Naive thymus-derived CD4-positive, alpha-beta T cell (primary cell): ENCODE data around the gene LRRC63. TPM values are rescaled to one million over a fixed set of nuclear protein-coding genes. Genes with fewer than 3 reads are reported as not detected.

Experiments
- ATAC-seq: fragments of 150-1000 bp; cut with Tn5 transposase; 2 replicates; pipeline ENCODE4 v1.10.0; 2021; ENCODE audit warnings: mild to moderate bottlenecking, moderate library complexity
- CTCF ChIA-PET: fragments of 350-600 bp; sonication (Branson Sonifier 250); formaldehyde crosslinking; loops from one replicate; lab custom pipeline; 2021; ENCODE audit warnings: antibody characterized with exemption; lab: Charles Lee
- POLR2A ChIA-PET: fragments of 350-600 bp; sonication (Branson Sonifier 250); formaldehyde crosslinking; loops from one replicate; lab custom pipeline; 2021; ENCODE audit warnings: antibody characterized with exemption, inconsistent platforms; lab: Charles Lee
- DNase-seq, 9 donors: peaks; one replicate each; pipeline versions ENCODE4 v3.0.0 to v3.0.0-alpha.2; 2020 to 2022; ENCODE audit warnings: mixed read lengths in 1 of 9
- H3K27ac ChIP-seq: one replicate; pipeline ENCODE4 v1.7.0; 2013; ENCODE audit warnings: mild to moderate bottlenecking, low read depth, low read length, moderate library complexity
- H3K27me3 ChIP-seq, 2 donors: one replicate each; pipeline ENCODE4 v1.7.0; 2013; ENCODE audit warnings: low read length in 2 of 2, mild to moderate bottlenecking in 2 of 2, moderate library complexity in 2 of 2; ENCODE audit not compliant: control insufficient read depth in 2 of 2, insufficient read depth in 2 of 2
- H3K36me3 ChIP-seq, 3 experiments: 1 replicate in 2 of 3; 2 replicates in 1 of 3; pipeline ENCODE4 v1.7.0; 2013; ENCODE audit warnings: low read length in 3 of 3, mild to moderate bottlenecking in 3 of 3, moderate library complexity in 1 of 3; ENCODE audit not compliant: insufficient read depth in 3 of 3, control insufficient read depth in 2 of 3
- H3K4me1 ChIP-seq, 2 donors: one replicate each; pipeline ENCODE4 v1.7.0; 2013; ENCODE audit warnings: low read length in 2 of 2, mild to moderate bottlenecking in 2 of 2, moderate library complexity in 1 of 2; ENCODE audit not compliant: control insufficient read depth in 2 of 2, insufficient read depth in 2 of 2
- H3K4me3 ChIP-seq: 2 replicates; pipeline ENCODE4 v1.7.0; 2013; ENCODE audit warnings: mild to moderate bottlenecking, low read length
- H3K9me3 ChIP-seq, 3 experiments: 1 replicate in 2 of 3; 2 replicates in 1 of 3; pipeline ENCODE4 v1.7.0; 2013; ENCODE audit warnings: low read length in 3 of 3; ENCODE audit not compliant: control insufficient read depth in 2 of 3
- H3K27ac Mint-ChIP-seq, 9 donors: one replicate each; pipeline ENCODE4 v1.8.0; 2020 to 2022; ENCODE audit warnings: mixed read lengths in 9 of 9, mild to moderate bottlenecking in 8 of 9, moderate library complexity in 5 of 9, inconsistent platforms in 2 of 9
- H3K27me3 Mint-ChIP-seq, 5 donors: one replicate each; pipeline ENCODE4 v1.8.0; 2021 to 2022; ENCODE audit warnings: mixed read lengths in 5 of 5, mild to moderate bottlenecking in 1 of 5
- H3K36me3 Mint-ChIP-seq, 5 donors: one replicate each; pipeline ENCODE4 v1.8.0; 2020 to 2022; ENCODE audit warnings: mixed read lengths in 5 of 5, mild to moderate bottlenecking in 3 of 5, inconsistent platforms in 1 of 5
- H3K4me1 Mint-ChIP-seq, 7 donors: one replicate each; pipeline ENCODE4 v1.8.0; 2020 to 2022; ENCODE audit warnings: mixed read lengths in 7 of 7, mild to moderate bottlenecking in 3 of 7, inconsistent platforms in 1 of 7
- H3K4me3 Mint-ChIP-seq, 10 donors: one replicate each; pipeline ENCODE4 v1.8.0; 2020 to 2022; ENCODE audit warnings: mild to moderate bottlenecking in 10 of 10, mixed read lengths in 10 of 10, moderate library complexity in 6 of 10, inconsistent platforms in 2 of 10
- H3K9me3 Mint-ChIP-seq, 11 donors: one replicate each; pipeline ENCODE4 v1.8.0; 2020 to 2022; ENCODE audit warnings: mixed read lengths in 11 of 11, mild to moderate bottlenecking in 4 of 11, inconsistent platforms in 1 of 11, moderate library complexity in 1 of 11
- intact Hi-C, 2 donors: fragments of 100-400 bp; cut with micrococcal nuclease; formaldehyde crosslinking; loops; one replicate each; pipeline ENCODE4 v1.15.1; 2023
- polyA plus RNA-seq, 2 donors: library from polyadenylated mRNA; unstranded; fragments of 300-500 nt; fragmentation: Illumina TruSeq; gene quantifications; one replicate each; pipeline ENCODE4 v1.2.3, GENCODE V29; 2021
- total RNA-seq, 6 experiments: library from RNA in 5 of 6; stranded (reverse) in 5 of 6; gene quantifications; 1 replicate in 5 of 6; 2 replicates in 1 of 6; pipeline ENCODE4 v1.2.3 and lab custom pipeline; 2021 to 2026

Gene LRRC63
- total and polyA plus RNA-seq, 7 experiments from 2014 or later: 0.19 to 0.80 (median 0.46) TPM; not detected in 1

- no peaks in the 10 kb centered on the region for H3K36me3 ChIP-seq
- H3K4me3 ChIP-seq: peak overlapping the region; percentile 12
- ChIA-PET POLR2A (interaction anchor here (0.6 to 4.6 kb wide), 22 partner anchors 9 to 243 kb away, joined by 3 to 33 read pairs (median 5); partner anchors contain the start of genes LCP1, LRRC63 and ZC3H13), CTCF (interaction anchor here (0.5 to 10.8 kb wide), 12 partner anchors 9 to 243 kb away, joined by 3 to 108 read pairs (median 6); partner anchors contain the start of gene ZC3H13)
- peaks cover 36 to 73% (median 68%) of the 10 kb centered on the region in 7 donors for H3K4me1 Mint-ChIP-seq
- H3K27ac ChIP-seq: peak overlapping the region; percentile 77
- peaks cover 5 to 25% (median 9%) of the 10 kb centered on the region in 5 donors for H3K36me3 Mint-ChIP-seq
- ATAC-seq (peak; percentile 94), DNase-seq (peak in 8 of 9 donors; percentile 28 to 90 (median 88))
- peaks cover 35 to 52% of the 10 kb centered on the region in 2 donors for H3K4me1 ChIP-seq
- peak overlapping the region; percentile 4 to 87 (median 76) for H3K4me3 Mint-ChIP-seq
- no peaks in the 10 kb centered on the region for H3K27me3 Mint-ChIP-seq
- peak overlapping the region; percentile 92 to 99 (median 96) for H3K27ac Mint-ChIP-seq
- no peaks in the 10 kb centered on the region for H3K27me3 ChIP-seq
- H3K9me3 Mint-ChIP-seq: peaks cover 0 to 13% (median 3%) of the 10 kb centered on the region in 11 donors
- no peaks in the 10 kb centered on the region for H3K9me3 ChIP-seq
- intact Hi-C loops: loop anchor here (1.0 to 10.0 kb wide), 10 partner anchors 9 to 1718 kb away; partner anchors contain the start of genes LRRC63 (in 1 of the 2), TSC22D1 (in 1 of the 2) and ZC3H13 (in 1 of the 2)
These were observed 83.9 kb downstream of the LRRC63 start for GRCh38 chr13:46295491-46296114.

GRCh38 chr13:46296115-46296822 lies 84.5 kb downstream of the LRRC63 start:
- peaks cover 35 to 52% of the 10 kb centered on the region in 2 donors for H3K4me1 ChIP-seq
- Mint-ChIP-seq H3K9me3 (peaks cover 0 to 17% (median 3%) of the 10 kb centered on the region in 11 donors), H3K4me3 (peak overlapping the region; percentile 30 to 87 (median 76)), H3K4me1 (peaks cover 36 to 73% (median 68%) of the 10 kb centered on the region in 7 donors), H3K36me3 (peaks cover 5 to 27% (median 9%) of the 10 kb centered on the region in 5 donors), H3K27me3 (no peaks in the 10 kb centered on the region), H3K27ac (peak overlapping the region; percentile 92 to 99 (median 96))
- no peaks in the 10 kb centered on the region for H3K27me3 ChIP-seq
- DNase-seq (peak in 3 of 9 donors; percentile 63 to 80 (median 79)), ATAC-seq (peak; percentile 73)
- H3K27ac ChIP-seq: peak overlapping the region; percentile 77
- no peaks in the 10 kb centered on the region for H3K9me3 ChIP-seq
- POLR2A ChIA-PET: interaction anchor here (0.6 to 4.6 kb wide), 18 partner anchors 8 to 1180 kb away, joined by 3 to 33 read pairs (median 7); partner anchors contain the start of genes LCP1 and LRRC63
- H3K4me3 ChIP-seq: peak overlapping the region; percentile 12
- no peaks in the 10 kb centered on the region for H3K36me3 ChIP-seq
- CTCF ChIA-PET: interaction anchor here (0.8 to 10.8 kb wide), 9 partner anchors 8 to 171 kb away, joined by 3 to 108 read pairs (median 8); no protein-coding TSS in a partner anchor
- intact Hi-C loops: loop anchor here (1.0 to 10.0 kb wide), 4 partner anchors 8 to 1719 kb away; partner anchors contain the start of gene TSC22D1 (in 1 of the 2)

GRCh38 chr13:46296921-46297320 lies 85.2 kb downstream of the LRRC63 start:
- peaks cover 0 to 22% (median 5%) of the 10 kb centered on the region in 11 donors for H3K9me3 Mint-ChIP-seq
- ATAC-seq (no peak), DNase-seq (no peak)
- peak overlapping the region; percentile 92 to 99 (median 96) for H3K27ac Mint-ChIP-seq
- peaks cover 36 to 73% (median 68%) of the 10 kb centered on the region in 7 donors for H3K4me1 Mint-ChIP-seq
- Histone ChIP-seq H3K27me3 (no peaks in the 10 kb centered on the region), H3K36me3 (no peaks in the 10 kb centered on the region), H3K27ac (peak overlapping the region; percentile 77), H3K4me3 (peak overlapping the region; percentile 7), H3K9me3 (no peaks in the 10 kb centered on the region), H3K4me1 (peaks cover 35 to 52% of the 10 kb centered on the region in 2 donors)
- no peaks in the 10 kb centered on the region for H3K27me3 Mint-ChIP-seq
- H3K36me3 Mint-ChIP-seq: peaks cover 5 to 29% (median 9%) of the 10 kb centered on the region in 5 donors
- ChIA-PET POLR2A (interaction anchor here (0.9 to 4.6 kb wide), 9 partner anchors 8 to 170 kb away, joined by 3 to 30 read pairs (median 8); no protein-coding TSS in a partner anchor), CTCF (interaction anchor here (0.6 to 10.8 kb wide), 4 partner anchors 23 to 137 kb away, joined by 3 to 108 read pairs (median 10); no protein-coding TSS in a partner anchor)
- intact Hi-C loops: loop anchor here (1.0 to 10.0 kb wide), 5 partner anchors 7 to 1720 kb away; partner anchors contain the start of gene TSC22D1 (in 1 of the 2)
- H3K4me3 Mint-ChIP-seq: peak overlapping the region in 8 of 10 donors; percentile 10 to 85 (median 42)

DNA sequence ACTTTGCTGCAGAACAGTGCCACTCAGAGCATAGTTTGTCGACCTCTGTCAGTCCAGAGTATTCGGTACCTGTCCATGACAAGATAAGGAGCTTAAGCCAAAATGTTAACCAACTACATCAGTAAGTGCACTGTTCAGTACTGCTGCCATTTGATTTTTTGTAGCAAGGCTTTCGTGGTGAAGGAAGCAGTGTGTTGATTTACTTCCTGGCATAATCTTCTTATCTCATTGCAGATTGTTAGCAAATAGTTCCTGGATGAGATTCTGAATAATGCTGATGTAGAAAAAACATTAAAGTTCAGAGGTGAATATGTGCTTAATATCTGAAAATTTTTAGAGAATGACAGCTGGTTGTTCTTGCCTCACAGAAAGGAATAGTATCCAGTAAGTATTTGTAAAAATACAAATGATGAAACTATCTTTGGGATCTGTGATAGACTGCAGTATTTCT lies 85.7 kb downstream of the LRRC63 start:
- Histone ChIP-seq H3K27me3 (no peaks in the 10 kb centered on the region), H3K36me3 (no peaks in the 10 kb centered on the region), H3K4me3 (no peak overlapping the region), H3K27ac (peak overlapping the region; percentile 77), H3K4me1 (peaks cover 35 to 52% of the 10 kb centered on the region in 2 donors), H3K9me3 (no peaks in the 10 kb centered on the region)
- H3K4me3 Mint-ChIP-seq: peak overlapping the region in 9 of 10 donors; percentile 10 to 85 (median 41)
- ATAC-seq: no peak
- ChIA-PET CTCF (interaction anchor here (0.6 to 10.8 kb wide), 3 partner anchors 23 to 137 kb away, joined by 3 to 108 read pairs (median 3); no protein-coding TSS in a partner anchor), POLR2A (interaction anchor here (0.6 to 4.6 kb wide), 5 partner anchors 17 to 171 kb away, joined by 3 to 30 read pairs (median 8); no protein-coding TSS in a partner anchor)
- peak overlapping the region; percentile 92 to 99 (median 96) for H3K27ac Mint-ChIP-seq
- H3K4me1 Mint-ChIP-seq: peaks cover 36 to 73% (median 68%) of the 10 kb centered on the region in 7 donors
- H3K36me3 Mint-ChIP-seq: peaks cover 7 to 32% (median 9%) of the 10 kb centered on the region in 5 donors
- intact Hi-C loops: loop anchor here (1.0 to 10.0 kb wide), 4 partner anchors 16 to 1720 kb away; partner anchors contain the start of gene TSC22D1 (in 1 of the 2)
- peak in 3 of 9 donors; percentile 25 to 28 (median 27) for DNase-seq
- peaks cover 0 to 25% (median 8%) of the 10 kb centered on the region in 11 donors for H3K9me3 Mint-ChIP-seq
- H3K27me3 Mint-ChIP-seq: no peaks in the 10 kb centered on the region

GRCh38 chr13:46303742-46304385 lies 92.1 kb downstream of the LRRC63 start:
- DNase-seq (peak in 4 of 9 donors; percentile 15 to 20 (median 18)), ATAC-seq (peak; percentile 83)
- H3K4me1 ChIP-seq: peaks cover 0 to 5% of the 10 kb centered on the region in 2 donors
- peaks cover 8 to 27% (median 13%) of the 10 kb centered on the region in 5 donors for H3K36me3 Mint-ChIP-seq
- H3K36me3 ChIP-seq: no peaks in the 10 kb centered on the region
- peak overlapping the region in 9 of 10 donors; percentile 47 to 74 (median 63) for H3K4me3 Mint-ChIP-seq
- H3K27ac Mint-ChIP-seq: peak overlapping the region; percentile 8 to 79 (median 73)
- no peaks in the 10 kb centered on the region for H3K27me3 ChIP-seq
- ChIA-PET POLR2A (interaction anchor here (0.6 to 1.8 kb wide), 5 partner anchors 8 to 129 kb away, joined by 3 to 7 read pairs (median 3); no protein-coding TSS in a partner anchor), CTCF (interaction anchor here (0.6 to 1.0 kb wide), 4 partner anchors 8 to 19 kb away, joined by 3 to 4 read pairs (median 4); no protein-coding TSS in a partner anchor)
- peak overlapping the region; percentile 13 for H3K4me3 ChIP-seq
- H3K4me1 Mint-ChIP-seq: peaks cover 9 to 38% (median 30%) of the 10 kb centered on the region in 7 donors
- intact Hi-C loops: loop anchor here in 1 of 2 donors (1.0 kb wide), 1 partner anchor 8 kb away; no protein-coding TSS in a partner anchor
- H3K9me3 ChIP-seq: no peaks in the 10 kb centered on the region
- no peaks in the 10 kb centered on the region for H3K27me3 Mint-ChIP-seq
- H3K27ac ChIP-seq: peak overlapping the region; percentile 32
- H3K9me3 Mint-ChIP-seq: peaks cover 0 to 26% (median 12%) of the 10 kb centered on the region in 11 donors
